GM19395 (cell line): ENCODE data around the gene TPST1.
"Not testable (repeated sequence)": the region's sequence is repeated elsewhere in the genome, so short reads cannot be mapped to it uniquely, and the experiment has no call there.

ENCODE experiments used
- ATAC-seq: cut with Tn5 transposase; IDR thresholded peaks from one replicate; pipeline ENCODE4 v1.9.1; 2021; ENCODE audit warnings: mild to moderate bottlenecking, moderate library complexity; ENCODE audit not compliant: unreplicated experiment

Gene TPST1

GRCh38 chr7:66204822-66205740 is at the start of gene TPST1:
TSS of gene TPST1 (plus strand) at chr7:66205334. CDS start at chr7:66240426, 35,092 bp downstream.
- peak; percentile 94 for ATAC-seq

DNA sequence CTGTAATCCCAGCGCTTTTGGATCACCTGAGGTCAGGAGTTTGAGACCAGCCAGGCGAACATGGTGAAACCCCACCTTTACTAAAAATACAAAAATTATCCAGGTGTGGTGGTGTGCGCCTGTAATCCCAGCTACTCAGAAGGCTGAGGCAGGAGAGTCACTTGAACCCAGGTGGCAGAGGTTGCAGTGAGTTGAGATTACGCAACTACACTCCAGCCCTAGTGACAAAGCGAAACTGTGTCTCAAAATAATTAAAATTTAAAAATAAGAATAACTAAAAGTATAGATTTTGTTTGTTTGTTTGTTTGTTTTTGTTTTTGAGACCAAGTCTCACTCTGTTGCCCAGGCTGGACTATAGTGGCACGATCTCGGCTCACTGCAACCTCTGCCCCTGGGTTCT is 49.1 kb upstream of the TPST1 start:
- ATAC-seq: not testable (repeated sequence)

DNA sequence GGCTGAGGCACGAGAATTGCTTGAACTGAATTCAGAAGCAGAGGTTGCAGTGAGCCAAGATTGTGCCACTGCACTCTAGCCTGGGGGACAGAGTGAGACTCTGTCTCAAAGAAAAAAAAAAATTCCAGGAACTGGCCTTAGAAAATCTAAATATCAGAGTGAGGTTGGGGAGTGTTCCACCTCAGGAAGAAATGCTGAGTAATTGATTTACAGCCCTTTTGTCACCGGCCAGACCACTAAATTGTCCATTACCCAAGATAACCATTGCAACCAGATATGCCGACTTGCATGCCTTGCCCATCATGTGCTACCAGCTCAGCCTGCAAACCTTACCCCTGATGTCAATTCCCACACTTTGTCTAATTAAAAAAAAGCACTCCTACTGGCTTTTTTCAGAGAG is 48.1 kb upstream of the TPST1 start:
- ATAC-seq: no peak

DNA sequence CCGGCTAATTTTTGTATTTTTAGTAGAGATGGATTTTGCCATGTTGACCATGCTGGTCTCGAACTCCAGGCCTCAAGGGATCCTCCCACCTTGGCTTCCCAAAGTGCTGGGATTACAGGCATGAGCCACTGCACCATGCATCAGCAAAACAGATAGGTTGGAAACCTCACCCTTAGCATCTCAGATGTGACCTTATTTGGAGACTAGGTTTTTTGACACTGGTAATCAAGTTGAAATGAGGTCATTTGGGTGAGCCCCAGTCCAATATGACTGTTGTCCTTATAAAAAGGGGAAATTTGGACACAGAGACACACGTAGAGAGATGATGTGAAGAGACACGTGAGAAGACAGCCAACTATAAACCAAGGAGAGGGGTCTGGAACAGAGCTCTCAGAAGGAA is 42.5 kb upstream of the TPST1 start:
- ATAC-seq: no peak

- no peak for ATAC-seq
Measured at GRCh38 chr7:66163186-66163610, 41.9 kb upstream of the TPST1 start.

DNA sequence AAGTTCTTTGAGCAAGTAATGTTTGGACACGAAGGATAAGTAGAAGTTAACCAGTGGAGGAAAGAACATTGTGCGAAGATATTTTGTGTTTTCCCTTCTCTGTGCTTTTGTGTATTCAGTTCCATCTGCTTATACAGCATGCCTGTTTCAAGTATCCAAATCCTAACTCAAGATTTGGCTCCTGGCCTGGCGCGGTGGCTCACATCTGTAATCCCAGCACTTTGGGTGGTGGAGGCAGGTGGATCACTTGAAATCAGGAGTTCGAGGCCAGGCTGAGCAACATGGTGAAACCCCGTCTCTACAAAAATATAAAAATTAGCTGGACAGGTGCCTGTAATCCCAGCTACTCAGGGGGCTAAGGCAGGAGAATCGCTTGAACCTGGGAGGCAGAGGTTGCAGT is 40.8 kb upstream of the TPST1 start:
- no peak for ATAC-seq

GRCh38 chr7:66167773-66168387 is 37.3 kb upstream of the TPST1 start:
- ATAC-seq: no peak

DNA sequence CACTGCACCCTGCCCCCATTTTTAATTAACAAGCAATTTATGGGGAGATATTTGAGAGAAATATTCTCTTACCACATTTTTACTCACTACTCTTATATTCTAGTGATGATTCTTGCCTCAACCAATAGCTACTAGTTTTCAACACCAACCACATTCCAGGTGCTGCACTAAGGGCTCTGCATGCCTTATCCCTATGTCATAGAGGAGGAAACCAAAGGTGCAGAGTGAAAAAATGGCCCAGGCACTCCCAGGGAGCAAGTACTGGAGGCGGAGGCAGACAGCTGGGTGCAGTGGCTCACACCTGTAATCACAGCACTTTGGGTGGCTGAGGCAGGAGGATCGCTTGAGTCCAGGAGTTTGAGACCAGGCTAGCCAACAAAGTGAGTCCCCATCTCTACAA is 35.5 kb upstream of the TPST1 start:
- no peak for ATAC-seq

DNA sequence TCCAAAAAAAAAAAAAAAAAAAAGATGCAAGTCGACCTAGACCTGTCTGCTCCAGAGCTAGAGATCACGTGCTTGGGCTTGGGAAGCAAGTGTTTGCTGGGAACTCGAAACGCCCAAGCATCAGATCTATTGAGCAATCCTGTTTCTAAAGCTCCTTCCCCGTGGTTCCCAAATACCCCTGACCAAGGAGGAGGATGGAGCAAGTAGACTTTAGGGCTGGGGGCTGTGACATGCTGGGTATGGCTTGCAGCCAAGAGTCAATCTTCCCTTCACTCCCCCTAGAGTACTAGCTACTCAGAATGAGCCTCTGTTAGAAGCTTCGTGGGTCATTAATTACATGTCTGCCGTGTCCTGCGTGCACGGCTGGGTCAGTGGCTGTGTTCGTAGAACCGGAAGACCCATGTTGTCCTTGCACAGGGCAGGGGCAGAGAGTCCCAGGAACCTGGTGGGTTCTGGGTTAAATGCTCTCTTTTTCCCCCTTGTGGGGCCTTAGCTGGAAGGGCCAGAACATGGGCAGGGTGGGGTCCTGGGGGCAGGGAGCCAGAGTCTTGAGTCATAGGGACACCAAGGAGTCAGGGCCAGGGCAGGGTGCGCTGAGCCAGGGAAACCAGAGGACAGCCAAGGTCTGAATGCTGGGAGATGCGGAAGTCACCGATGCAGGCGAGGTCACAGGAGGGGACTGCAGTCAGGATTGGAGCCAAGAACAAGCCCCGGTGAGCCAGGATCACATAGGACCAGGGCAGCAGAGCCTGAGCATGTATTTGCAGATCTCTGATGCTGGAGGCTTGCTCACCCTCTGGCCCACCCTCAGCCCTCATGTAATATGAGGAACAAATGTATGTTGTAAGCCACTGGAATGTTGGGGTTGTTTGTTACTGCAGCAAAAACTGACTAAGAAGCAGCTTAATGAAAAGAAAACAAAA is 34.6 kb upstream of the TPST1 start:
- ATAC-seq: no peak

DNA sequence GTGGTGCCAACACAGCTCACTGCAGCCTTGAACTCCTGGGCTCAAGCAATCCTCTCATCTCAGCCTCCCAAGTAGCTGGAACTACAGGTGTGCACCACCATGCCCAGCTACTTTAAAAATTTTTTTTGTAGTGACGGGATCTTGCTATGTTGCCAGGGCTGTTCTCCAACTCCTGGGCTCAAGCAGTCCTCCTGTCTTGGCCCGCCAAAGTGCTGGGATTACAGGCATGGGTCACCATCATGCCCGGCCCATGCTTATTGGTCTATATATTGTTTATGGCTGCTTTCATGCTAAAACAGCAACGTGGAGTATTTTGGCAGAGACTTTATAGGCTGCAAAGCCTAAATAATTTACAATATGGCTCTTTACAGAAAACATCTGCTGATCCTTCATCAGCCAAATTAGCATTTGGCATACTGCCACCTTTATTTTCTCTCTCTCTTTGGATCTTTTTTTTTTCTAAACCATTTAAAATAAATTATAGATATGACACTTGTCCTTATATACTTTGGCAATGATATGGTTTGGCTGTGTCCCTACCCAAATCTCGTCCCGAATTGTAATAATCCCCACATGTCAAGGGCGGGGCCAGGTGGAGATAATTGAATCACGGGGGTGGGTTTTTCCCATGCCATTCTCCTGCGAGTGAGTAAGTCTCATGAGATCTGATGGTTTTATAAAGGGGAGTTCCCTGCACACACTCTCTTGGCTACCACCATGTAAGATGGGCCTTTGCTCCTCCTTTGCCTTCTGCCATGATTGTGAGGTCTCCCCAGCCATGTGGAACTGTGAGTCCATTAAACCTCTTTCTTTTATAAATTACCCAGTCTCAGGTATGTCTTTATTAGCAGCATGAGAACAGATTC is 32.4 kb upstream of the TPST1 start:
- not testable (repeated sequence) for ATAC-seq

DNA sequence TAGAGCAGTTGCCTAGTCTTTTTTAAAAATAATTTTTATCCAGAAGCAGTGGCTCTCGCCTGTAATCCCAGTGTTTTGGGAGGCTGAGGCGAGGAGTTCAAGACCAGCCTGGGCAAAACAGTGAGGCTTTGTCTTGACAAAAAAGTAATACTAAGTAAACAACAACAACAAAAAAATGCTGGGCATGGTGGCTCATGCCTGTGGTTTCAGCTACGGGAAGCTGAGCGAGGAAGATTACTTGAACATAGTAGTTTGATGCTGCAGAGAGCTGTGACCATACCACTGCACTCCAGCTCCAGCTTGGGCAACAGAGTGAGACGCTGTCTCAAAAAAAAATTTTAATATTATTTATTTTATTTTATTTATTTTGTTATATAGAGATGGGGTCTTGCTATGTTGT is 31.3 kb upstream of the TPST1 start:
- ATAC-seq: no peak

GRCh38 chr7:66175006-66175405 is 30.1 kb upstream of the TPST1 start:
- not testable (repeated sequence) for ATAC-seq

DNA sequence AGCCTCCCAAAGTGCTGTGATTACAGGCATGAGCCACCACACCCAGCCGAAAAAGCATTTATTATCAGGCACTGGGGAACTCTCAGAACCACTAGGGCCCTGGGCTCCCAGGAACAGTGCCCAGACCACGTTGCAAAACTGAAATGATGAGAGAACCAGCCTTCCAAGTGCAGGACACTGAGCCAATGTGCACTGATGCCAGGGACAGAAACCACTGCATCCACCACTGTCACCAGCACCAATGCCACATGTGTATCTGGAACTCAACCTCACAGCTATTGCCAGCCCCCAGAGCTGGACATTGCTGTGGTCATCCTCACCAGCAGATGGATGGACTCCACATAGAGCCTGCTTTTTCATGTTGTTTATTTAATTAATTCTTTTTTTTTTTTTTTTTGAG is 28.2 kb upstream of the TPST1 start:
- no peak for ATAC-seq

DNA sequence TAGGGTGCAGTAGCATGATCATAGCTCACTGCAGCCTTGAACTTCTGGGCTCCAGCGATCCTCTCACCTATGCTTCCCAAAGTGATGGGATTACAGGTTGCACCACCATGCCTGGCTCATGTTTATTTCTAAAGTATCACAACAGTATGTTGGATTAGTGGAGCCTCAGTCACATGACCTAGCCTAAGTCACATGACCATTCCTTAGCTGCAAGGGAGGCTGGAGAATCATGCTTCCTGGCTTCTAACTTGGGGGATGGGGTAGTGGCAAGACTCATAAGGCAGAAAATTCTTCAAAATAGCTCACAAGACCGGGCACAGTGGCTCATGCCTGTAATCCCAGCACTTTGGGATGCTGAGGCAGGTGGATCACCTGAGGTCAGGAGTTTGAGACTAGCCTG is 26.9 kb upstream of the TPST1 start:
- ATAC-seq: no peak

DNA sequence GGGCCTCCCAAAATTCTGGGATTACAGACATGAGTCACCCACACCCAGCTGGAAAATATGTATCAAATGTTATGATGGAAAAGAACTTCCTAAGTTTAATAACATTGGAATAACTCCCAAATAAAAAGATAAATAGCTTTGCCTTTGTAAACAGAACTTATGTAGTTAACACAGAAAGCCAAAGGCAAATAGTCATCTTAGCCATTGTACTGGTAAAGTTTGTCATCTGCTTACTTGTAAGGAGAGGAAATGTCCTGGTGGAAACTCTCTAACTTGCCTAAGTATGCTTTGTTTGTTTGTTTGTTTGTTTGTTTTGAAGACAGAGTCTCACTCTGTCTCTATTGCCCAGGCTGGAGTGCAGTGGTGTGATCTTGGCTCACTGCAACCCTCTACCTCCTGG is 23.8 kb upstream of the TPST1 start:
- ATAC-seq: no peak

DNA sequence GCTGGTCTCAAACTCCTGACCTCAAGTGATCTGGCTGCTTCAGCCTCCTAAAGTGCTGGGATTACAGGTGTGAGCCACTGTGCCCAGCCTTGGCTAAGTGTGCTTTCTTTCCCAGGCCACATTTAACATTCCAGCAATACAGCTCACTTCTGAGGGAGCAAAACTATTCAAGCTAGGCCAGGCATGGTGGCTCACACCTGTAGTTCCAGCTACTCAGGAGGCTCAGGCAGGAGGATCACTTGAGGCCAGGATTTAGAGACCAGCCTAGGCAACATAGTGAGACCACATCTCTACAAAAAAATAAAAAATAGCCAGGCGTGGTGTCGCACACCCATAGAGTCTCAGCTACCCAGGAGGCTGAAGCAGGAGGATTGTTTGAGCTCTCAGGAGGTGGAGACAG is 23.3 kb upstream of the TPST1 start:
- no peak for ATAC-seq

DNA sequence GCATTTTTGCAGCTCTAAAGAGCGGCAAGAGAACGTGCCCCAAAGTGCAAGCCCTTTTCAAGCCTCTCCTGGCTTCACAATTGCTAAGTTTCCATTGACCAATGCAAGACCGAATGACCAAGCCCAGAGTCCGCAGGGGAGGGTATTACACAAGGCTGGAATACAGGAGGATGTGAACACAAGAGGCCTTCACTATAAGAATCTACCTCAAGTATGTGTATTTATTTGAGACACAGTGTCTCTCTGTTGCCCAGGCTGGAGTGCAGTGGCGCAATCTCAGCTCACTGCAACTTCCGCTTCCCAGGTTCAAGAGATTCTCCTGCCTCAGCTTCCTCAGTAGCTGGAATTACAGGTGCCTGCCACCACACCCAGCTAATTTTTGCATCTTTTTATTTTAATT is 22.2 kb upstream of the TPST1 start:
- ATAC-seq: no peak

DNA sequence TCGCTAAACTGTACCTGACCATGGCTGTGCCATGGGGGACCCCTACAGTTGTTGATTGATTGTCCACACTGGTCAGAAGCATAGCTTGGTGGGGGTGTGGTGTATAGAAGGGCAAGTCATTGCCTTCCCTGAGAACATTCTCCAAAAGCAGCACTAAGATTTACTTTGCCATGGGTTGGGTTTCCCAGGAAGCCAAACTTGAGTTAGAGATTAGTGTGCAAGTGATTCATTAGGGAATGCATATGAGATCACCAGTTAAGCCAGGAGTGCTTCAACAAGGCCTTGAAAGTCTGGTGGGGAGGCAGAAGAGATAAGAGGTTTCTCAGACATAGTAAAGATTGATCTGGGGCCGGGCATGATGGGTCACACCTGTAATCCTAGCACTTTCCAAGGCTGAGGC is 21.4 kb upstream of the TPST1 start:
- ATAC-seq: no peak

DNA sequence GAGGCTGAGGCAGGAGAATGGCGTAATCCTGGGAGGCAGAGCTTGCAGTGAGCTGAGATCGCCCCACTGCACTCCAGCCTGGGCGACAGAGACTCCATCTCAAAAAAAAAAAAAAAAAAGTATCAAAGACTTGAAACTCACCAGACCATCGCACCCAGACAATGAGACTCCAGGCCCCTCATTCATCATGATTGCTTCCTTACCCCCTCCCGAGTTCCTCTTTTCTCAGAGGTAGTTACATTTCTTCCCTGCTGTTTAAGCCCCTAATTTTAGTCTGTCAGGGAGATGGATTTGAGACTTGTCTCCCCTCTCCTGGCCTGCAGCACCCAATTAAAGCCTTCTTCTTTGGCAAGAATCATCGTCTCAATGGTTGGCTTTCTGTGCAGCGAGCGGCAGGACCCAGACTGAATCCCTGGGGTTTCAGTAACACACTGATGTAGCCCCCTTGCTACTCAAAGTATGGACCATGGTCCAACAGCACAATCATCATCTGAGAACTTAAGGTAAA is 19.4 kb upstream of the TPST1 start:
- no peak for ATAC-seq

- no peak for ATAC-seq
Measured at GRCh38 chr7:66186991-66187390, 18.1 kb upstream of the TPST1 start.
